H1 (cell line): ENCODE data around the gene PLXNB2. TPM values are rescaled to one million over a fixed set of nuclear protein-coding genes. Genes with fewer than 3 reads are reported as not detected.
A peak's percentile ranks its signal among the peaks of the same experiment; 100 is the strongest.

ENCODE experiments used
- CTCF ChIA-PET: fragments of 300-600 bp; sonication (Branson Sonifier 250); formaldehyde crosslinking; loops from one replicate; lab custom pipeline; 2021; ENCODE audit not compliant: partially characterized antibody; lab: Charles Lee
- POLR2A ChIA-PET: fragments of 300-600 bp; sonication (Branson Sonifier 250); formaldehyde crosslinking; loops from one replicate; lab custom pipeline; 2021; ENCODE audit warnings: inconsistent platforms; ENCODE audit not compliant: partially characterized antibody; lab: Charles Lee
- DNase-seq, 2 experiments: peaks; one replicate each; pipeline versions ENCODE4 v3.0.0 to v3.0.0-alpha.2; 2010 to 2022; ENCODE audit warnings: low spot score in 2 of 2, low read depth in 1 of 2, mixed read lengths in 1 of 2
- FAIRE-seq: peaks from 2 replicates; lab custom pipeline; 2011; peaks lifted over from hg19 to GRCh38; lab: Jason Lieb, UNC
- H2AFZ ChIP-seq: 2 replicates; pipeline ENCODE4 v1.8.1; 2012; ENCODE audit warnings: low read length, inconsistent platforms
- H2AK5ac ChIP-seq: 2 replicates; pipeline ENCODE4 v1.6.1; 2013; ENCODE audit warnings: low read depth, low read length
- H2BK120ac ChIP-seq: replicated peaks from 2 replicates; pipeline ENCODE3; 2013; ENCODE audit warnings: low read depth, low read length, inconsistent platforms
- H2BK12ac ChIP-seq: 2 replicates; pipeline ENCODE4 v1.6.1; 2013; ENCODE audit warnings: low read depth, low read length
- H2BK15ac ChIP-seq: 2 replicates; pipeline ENCODE4 v1.6.1; 2013; ENCODE audit warnings: low read length
- H2BK20ac ChIP-seq: 2 replicates; pipeline ENCODE4 v1.6.1; 2013; ENCODE audit warnings: low read length
- H2BK5ac ChIP-seq: 2 replicates; pipeline ENCODE4 v1.6.1; 2013; ENCODE audit warnings: low read depth, low read length
- H3K14ac ChIP-seq: 2 replicates; pipeline ENCODE4 v1.6.1; 2013; ENCODE audit warnings: inconsistent platforms; ENCODE audit not compliant: insufficient read length
- H3K18ac ChIP-seq: 2 replicates; pipeline ENCODE4 v1.6.1; 2013; ENCODE audit warnings: low read length; ENCODE audit errors: extremely low read depth
- H3K23ac ChIP-seq: 2 replicates; pipeline ENCODE4 v1.6.1; 2013; ENCODE audit warnings: inconsistent platforms; ENCODE audit not compliant: insufficient read length
- H3K23me2 ChIP-seq: 2 replicates; pipeline ENCODE4 v1.6.1; 2013; ENCODE audit warnings: low read depth, low read length
- H3K27ac ChIP-seq: 2 replicates; pipeline ENCODE4 v1.6.1; 2011; ENCODE audit warnings: low read depth, low read length, inconsistent platforms
- H3K27me3 ChIP-seq, 4 experiments: replicated peaks in 1 of 4; 1 replicate in 1 of 4; 2 replicates in 3 of 4; pipeline versions ENCODE4 v1.6.1 to v1.8.1; 2011 to 2013; ENCODE audit warnings: low read length in 3 of 4, mild to moderate bottlenecking in 3 of 4, inconsistent platforms in 2 of 4, mixed read lengths in 2 of 4, moderate library complexity in 1 of 4; ENCODE audit not compliant: control insufficient read depth in 3 of 4, insufficient read depth in 3 of 4; ENCODE audit errors: extremely low read depth in 1 of 4
- H3K36me3 ChIP-seq, 4 experiments: 2 replicates each; pipeline versions ENCODE4 v1.6.1 to v1.8.1; 2011 to 2013; ENCODE audit warnings: mild to moderate bottlenecking in 4 of 4, low read length in 3 of 4, moderate library complexity in 2 of 4, control low read depth in 1 of 4, inconsistent platforms in 1 of 4; ENCODE audit not compliant: insufficient read depth in 4 of 4, control insufficient read depth in 2 of 4
- H3K4ac ChIP-seq: replicated peaks from 2 replicates; pipeline ENCODE3; 2013; ENCODE audit warnings: low read length, low read depth, mixed read lengths, inconsistent platforms; ENCODE audit not compliant: insufficient read length
- H3K4me1 ChIP-seq, 4 experiments: replicated peaks in 1 of 4; 1 replicate in 1 of 4; 2 replicates in 3 of 4; pipeline versions ENCODE4 v1.6.1 to v1.8.1; 2011 to 2013; ENCODE audit warnings: low read length in 3 of 4, inconsistent platforms in 2 of 4, mixed read lengths in 1 of 4; ENCODE audit not compliant: insufficient read depth in 4 of 4, control insufficient read depth in 3 of 4
- H3K4me2 ChIP-seq, 2 experiments: 2 replicates each; pipeline versions ENCODE4 v1.6.1 to v1.8.1; 2011 to 2013; ENCODE audit warnings: low read depth in 2 of 2, low read length in 2 of 2, control low read depth in 1 of 2, inconsistent platforms in 1 of 2, mild to moderate bottlenecking in 1 of 2; ENCODE audit not compliant: insufficient read depth in 1 of 2
- H3K4me3 ChIP-seq, 4 experiments: fragments of 200-600, 300-600 bp in 1 of 4; sonication (generic), shearing (Covaris generic), sonication (Bioruptor Twin) in 1 of 4; 2 replicates each; pipeline versions ENCODE4 v1.5.1 to v1.8.1; 2011 to 2016; ENCODE audit warnings: low read length in 4 of 4, low read depth in 3 of 4, control low read depth in 2 of 4, inconsistent platforms in 2 of 4, mild to moderate bottlenecking in 2 of 4, mixed read lengths in 1 of 4, moderate library complexity in 1 of 4; ENCODE audit not compliant: insufficient read depth in 2 of 4; ENCODE audit errors: extremely low read depth in 1 of 4
- H3K56ac ChIP-seq: replicated peaks from 2 replicates; pipeline ENCODE3; 2013; ENCODE audit warnings: low read depth, mild to moderate bottlenecking, mixed read lengths, low read length, inconsistent platforms; ENCODE audit not compliant: insufficient read length
- H3K79me1 ChIP-seq: 2 replicates; pipeline ENCODE4 v1.6.1; 2013; ENCODE audit warnings: low read depth, low read length, control low read depth
- H3K79me2 ChIP-seq, 2 experiments: 2 replicates each; pipeline versions ENCODE4 v1.6.1 to v1.8.1; 2012 to 2013; ENCODE audit warnings: low read length in 2 of 2, mild to moderate bottlenecking in 2 of 2, inconsistent platforms in 1 of 2; ENCODE audit not compliant: insufficient read depth in 2 of 2, control insufficient read depth in 1 of 2
- H3K9ac ChIP-seq, 4 experiments: replicated peaks in 1 of 4; 1 replicate in 1 of 4; 2 replicates in 3 of 4; pipeline versions ENCODE4 v1.6.1 to v1.8.1; 2011 to 2013; ENCODE audit warnings: low read depth in 3 of 4, low read length in 3 of 4, control low read depth in 2 of 4, mild to moderate bottlenecking in 2 of 4, moderate library complexity in 2 of 4, inconsistent platforms in 1 of 4; ENCODE audit errors: extremely low read depth in 1 of 4
- H3K9me3 ChIP-seq, 2 experiments: 2 replicates each; pipeline versions ENCODE4 v1.6.1 to v1.8.1; 2012 to 2013; ENCODE audit warnings: mild to moderate bottlenecking in 2 of 2, moderate library complexity in 2 of 2, control low read depth in 1 of 2, inconsistent platforms in 1 of 2, low read depth in 1 of 2, low read length in 1 of 2, mixed read lengths in 1 of 2; ENCODE audit not compliant: insufficient read depth in 2 of 2
- H4K20me1 ChIP-seq, 2 experiments: replicated peaks in 1 of 2; 2 replicates each; pipeline versions ENCODE3 to v1.8.1; 2011 to 2013; ENCODE audit warnings: inconsistent platforms in 2 of 2, low read length in 2 of 2, mild to moderate bottlenecking in 1 of 2; ENCODE audit not compliant: insufficient read depth in 2 of 2, control insufficient read depth in 1 of 2
- H4K5ac ChIP-seq: 2 replicates; pipeline ENCODE4 v1.6.1; 2013; ENCODE audit warnings: low read length, low read depth, mixed read lengths, inconsistent platforms; ENCODE audit not compliant: insufficient read length
- H4K8ac ChIP-seq: 2 replicates; pipeline ENCODE4 v1.8.0; 2013; ENCODE audit warnings: mild to moderate bottlenecking, moderate library complexity, low read length, inconsistent platforms; ENCODE audit not compliant: insufficient read depth; ENCODE audit errors: extremely low read depth
- H4K91ac ChIP-seq: replicated peaks from 2 replicates; pipeline ENCODE3; 2013; ENCODE audit warnings: low read length, mixed read lengths, inconsistent platforms; ENCODE audit not compliant: insufficient read length
- HDAC2 ChIP-seq, 2 experiments: fragments of 300-600 bp in 1 of 2; sonication (generic) in 1 of 2; IDR thresholded peaks; 2 replicates each; pipeline ENCODE4 v1.6.1; 2011 to 2012; ENCODE audit warnings: low read depth in 2 of 2, low read length in 2 of 2, mild to moderate bottlenecking in 2 of 2, moderate library complexity in 2 of 2, borderline replicate concordance in 1 of 2, inconsistent platforms in 1 of 2
- HDAC6 ChIP-seq: IDR thresholded peaks from one replicate; pipeline ENCODE4 v1.7.1; 2012; ENCODE audit warnings: low read depth, mild to moderate bottlenecking, inconsistent platforms, low read length, moderate library complexity
- JUND ChIP-seq: IDR thresholded peaks from 2 replicates; pipeline ENCODE4 v1.6.1; 2011; ENCODE audit warnings: mild to moderate bottlenecking, improper control_type of control experiment, low read length
- KDM5A ChIP-seq: fragments of 200-600 bp; IDR thresholded peaks from 2 replicates; pipeline ENCODE4 v1.7.1; 2012; ENCODE audit warnings: mild to moderate bottlenecking, low read length, inconsistent platforms, mixed read lengths
- MAFK ChIP-seq: IDR thresholded peaks from 2 replicates; pipeline ENCODE4 v1.6.1; 2012; ENCODE audit warnings: low read depth, mild to moderate bottlenecking, improper control_type of control experiment, low read length
- RBBP5 ChIP-seq: IDR thresholded peaks from 2 replicates; pipeline ENCODE4 v1.7.1; 2012; ENCODE audit warnings: low read depth, mild to moderate bottlenecking, inconsistent platforms, low read length, moderate library complexity, borderline replicate concordance
- SAP30 ChIP-seq: fragments of 300-600 bp; sonication (generic); IDR thresholded peaks from 2 replicates; pipeline ENCODE4 v1.7.1; 2012; ENCODE audit warnings: low read length, moderate library complexity, mild to moderate bottlenecking, inconsistent platforms; ENCODE audit not compliant: insufficient read depth, insufficient replicate concordance
- WGBS, 2 experiments: shearing (Covaris generic) in 1 of 2; methylation state at CpG; one replicate each; pipeline versions ENCODE4 v1.1.6 to v1.1.7; 2013 to 2015; ENCODE audit warnings: low lambda C conversion rate in 2 of 2, mixed read lengths in 2 of 2, inconsistent platforms in 1 of 2, low coverage in 1 of 2, missing lambda C conversion rate in 1 of 2; ENCODE audit not compliant: insufficient replicate concordance in 2 of 2, insufficient coverage in 1 of 2, insufficient read length in 1 of 2; ENCODE audit errors: extremely low coverage in 1 of 2, missing lambda C conversion rate in 1 of 2; 5-methylcytosine and 5-hydroxymethylcytosine counted together
- polyA plus RNA-seq, 7 experiments: library from polyadenylated mRNA; depleted of rRNA in 3 of 7; stranded (reverse) in 5 of 7; unstranded in 2 of 7; fragments of >200 nt in 5 of 7; fragments of 200-250 nt in 2 of 7; gene quantifications; 1 replicate in 5 of 7; 2 replicates in 1 of 7; 4 replicates in 1 of 7; pipeline versions ENCODE4 v1.2.1 to v1.2.3, GENCODE V29; 2011 to 2013; ENCODE audit warnings: missing spikeins in 2 of 7, mixed read lengths in 2 of 7
- total RNA-seq: library from RNA; stranded (reverse); fragmentation: NEBNext Ultra II Directional; extraction: Animal tissue kit (Norgen Biotek cat#: 25700); gene quantifications from 2 replicates; pipeline ENCODE4 v1.2.1, GENCODE V29; 2021
- TF ChIP-seq, protein P1 (sequence below): IDR thresholded peaks from 2 replicates; pipeline ENCODE4 v1.6.1; 2011; ENCODE audit warnings: low read length, improper control_type of control experiment

PLXNB2 gene
- total and polyA plus RNA-seq, 2 of the 8 experiments (the other 6 are each of a cell fraction or from before 2014, with no cell fraction given) = 58.3 to 92.8 TPM

DNA sequence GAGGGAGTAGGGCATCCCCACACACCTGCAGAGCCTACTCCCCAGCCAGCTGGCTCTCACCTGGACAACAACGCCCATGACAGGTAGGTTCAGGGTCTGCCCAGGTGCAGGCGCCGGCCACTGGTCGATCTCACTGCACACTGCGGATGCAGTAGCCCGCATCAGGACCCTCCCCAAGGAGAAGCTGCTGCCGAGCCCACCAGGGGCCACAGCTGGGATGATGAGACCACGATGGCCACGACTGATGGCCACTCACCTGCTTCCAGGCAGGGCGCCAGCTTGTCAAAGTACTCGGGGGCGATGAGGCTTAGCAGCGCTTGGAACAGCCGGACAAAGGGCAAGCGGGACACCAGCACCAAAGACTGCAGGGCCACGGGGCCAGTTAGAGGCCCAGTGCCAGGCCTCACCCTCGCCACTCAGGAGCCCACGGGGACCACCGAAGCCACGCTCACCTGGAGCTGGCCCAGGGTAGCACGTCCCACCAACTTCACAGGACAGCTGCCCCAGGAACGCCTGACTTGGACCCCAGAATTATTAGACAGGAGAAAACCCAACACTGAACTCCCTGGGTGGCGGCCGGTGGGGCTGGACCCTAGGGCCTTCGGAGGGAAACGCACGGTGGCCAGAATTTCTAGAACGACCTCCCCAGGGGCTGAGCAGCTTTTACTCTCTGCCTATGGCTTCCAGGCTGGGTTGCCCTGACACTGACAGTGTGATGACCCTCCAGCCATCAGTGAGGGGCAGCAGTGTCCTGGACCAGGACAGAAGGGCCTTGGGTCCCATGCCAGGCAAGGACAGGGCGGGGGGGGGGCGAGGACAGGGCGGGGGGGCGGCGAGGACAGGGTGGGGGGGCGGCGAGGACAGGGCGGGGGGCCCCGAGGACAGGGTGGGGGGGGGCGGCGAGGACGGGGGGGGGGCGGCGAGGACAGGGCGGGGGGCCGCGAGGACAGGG is 8.9 kb upstream of the PLXNB2 start:
- no peak for FAIRE-seq
- no peak overlapping the region for H4K8ac ChIP-seq
- H3K4me2 ChIP-seq = no peak overlapping the region
- H3K36me3 ChIP-seq = no peaks in the 10 kb centered on the region
- no peaks in the 10 kb centered on the region for H3K79me1 ChIP-seq
- TF ChIP-seq, protein P1, sequence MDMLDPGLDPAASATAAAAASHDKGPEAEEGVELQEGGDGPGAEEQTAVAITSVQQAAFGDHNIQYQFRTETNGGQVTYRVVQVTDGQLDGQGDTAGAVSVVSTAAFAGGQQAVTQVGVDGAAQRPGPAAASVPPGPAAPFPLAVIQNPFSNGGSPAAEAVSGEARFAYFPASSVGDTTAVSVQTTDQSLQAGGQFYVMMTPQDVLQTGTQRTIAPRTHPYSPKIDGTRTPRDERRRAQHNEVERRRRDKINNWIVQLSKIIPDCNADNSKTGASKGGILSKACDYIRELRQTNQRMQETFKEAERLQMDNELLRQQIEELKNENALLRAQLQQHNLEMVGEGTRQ = no peak
- TF ChIP-seq HDAC2 (IDR thresholded peaks at IDR 0.05; ENCODE audit: borderline replicate concordance in 1 of 2, low read depth in 2 of 2, low read length in 2 of 2) (no peak), SAP30 (no peak), RBBP5 (no peak), HDAC6 (no peak), MAFK (no peak), KDM5A (no peak), JUND (no peak)
- CTCF ChIA-PET = interaction anchor here (0.8 to 2.5 kb wide), 11 partner anchors 11 to 140 kb away, joined by 3 to 8 read pairs (median 3); no protein-coding TSS in a partner anchor
- H2AK5ac ChIP-seq = no peak overlapping the region
- WGBS, 2 experiments = 88% methylated on average over 28 of the region's 45 CpGs; no CpG with 5 or more reads in 1 of the 2 experiments
- H2AFZ ChIP-seq = no peak overlapping the region
- no peak overlapping the region for H4K91ac ChIP-seq
- no peak overlapping the region for H3K14ac ChIP-seq
- H3K27ac ChIP-seq = no peak overlapping the region
- H4K5ac ChIP-seq = no peak overlapping the region
- no peak overlapping the region for H2BK120ac ChIP-seq
- no peak overlapping the region for H3K4ac ChIP-seq
- H2BK20ac ChIP-seq = no peak overlapping the region
- H3K23me2 ChIP-seq = no peaks in the 10 kb centered on the region; the same call in 1 of the 2 replicates
- no peak overlapping the region for H2BK15ac ChIP-seq
- H3K4me1 ChIP-seq = peaks cover 0 to 10% (median 4%) of the 10 kb centered on the region in 4 experiments; a peak in 3 of 7 replicates
- H3K79me2 ChIP-seq = no peaks in the 10 kb centered on the region
- no peak overlapping the region for H3K56ac ChIP-seq
- H3K23ac ChIP-seq = no peak overlapping the region
- POLR2A ChIA-PET = interaction anchor here (1.2 to 2.3 kb wide), 2 partner anchors 12 to 23 kb away, joined by 3 to 6 read pairs; no protein-coding TSS in a partner anchor
- H3K4me3 ChIP-seq = no peak overlapping the region
- H3K9me3 ChIP-seq = no peaks in the 10 kb centered on the region
- H3K9ac ChIP-seq = no peak overlapping the region
- H3K27me3 ChIP-seq = no peaks in the 10 kb centered on the region; a peak in 1 of 7 replicates
- no peak overlapping the region for H2BK12ac ChIP-seq
- H2BK5ac ChIP-seq = no peak overlapping the region
- DNase-seq = peak in 1 of 2 experiments; percentile 45
- no peak overlapping the region for H3K18ac ChIP-seq
- no peaks in the 10 kb centered on the region for H4K20me1 ChIP-seq
